K562 (cell line): ENCODE measurements around the gene ATL1. TPM values are rescaled to one million over a fixed set of nuclear protein-coding genes. Genes with fewer than 3 reads are reported as not detected.
A peak's percentile ranks its signal among the peaks of the same experiment; 100 is the strongest.

Experiments
- CBFA2T2 ChIP-seq: fragments of 450-650 bp; conservative IDR thresholded peaks from 2 replicates; pipeline ENCODE4 v1.6.1; 2017; ENCODE audit warnings: mild to moderate bottlenecking
- CEBPB ChIP-seq: fragments of 450-650 bp; IDR thresholded peaks from 2 replicates; pipeline ENCODE4 v1.6.1; 2016; ENCODE audit warnings: missing genetic modification characterization, missing compliant biosample characterization
- CHD1 ChIP-seq: fragments of 200-600 bp; sonication (generic); IDR thresholded peaks from one replicate; pipeline ENCODE4 v1.6.1; 2012; ENCODE audit warnings: mild to moderate bottlenecking, moderate library complexity, low read length, inconsistent platforms
- GATAD2B ChIP-seq: fragments of 450-650 bp; IDR thresholded peaks from 2 replicates; pipeline ENCODE4 v1.6.1; 2017; ENCODE audit warnings: mild to moderate bottlenecking, borderline replicate concordance
- KDM1A ChIP-seq, 2 experiments: fragments of 450-650 bp; IDR thresholded peaks; 2 replicates each; pipeline ENCODE4 v1.6.1; 2016; ENCODE audit warnings: mild to moderate bottlenecking in 2 of 2
- MEIS2 ChIP-seq: fragments of 450-650 bp; IDR thresholded peaks from 2 replicates; pipeline ENCODE4 v1.6.1; 2014; ENCODE audit warnings: mild to moderate bottlenecking; ENCODE audit not compliant: partially characterized antibody
- NFATC3 ChIP-seq: fragments of 450-650 bp; IDR thresholded peaks from 2 replicates; pipeline ENCODE4 v1.6.1; 2017; ENCODE audit warnings: mild to moderate bottlenecking
- NFRKB ChIP-seq: fragments of 450-650 bp; IDR thresholded peaks from 2 replicates; pipeline ENCODE4 v1.6.1; 2016; ENCODE audit warnings: low read depth
- NFYB ChIP-seq: IDR thresholded peaks from 2 replicates; pipeline ENCODE4 v1.6.1; 2011; ENCODE audit warnings: mild to moderate bottlenecking, moderate library complexity; ENCODE audit not compliant: insufficient read length; ENCODE audit errors: extremely low read depth
- NR2C2 ChIP-seq, 2 experiments: fragments of 200-800 bp in 1 of 2; sonication (Bioruptor generic) in 1 of 2; sonication (generic) in 1 of 2; formaldehyde crosslinking in 1 of 2; IDR thresholded peaks; 2 replicates each; pipeline versions ENCODE4 v1.6.1 to v1.8.0; 2016 to 2022; ENCODE audit warnings: mild to moderate bottlenecking in 1 of 2, missing compliant biosample characterization in 1 of 2, missing genetic modification characterization in 1 of 2, missing genetic modification reagents in 1 of 2
- PHF20 ChIP-seq: fragments of 450-650 bp; IDR thresholded peaks from 2 replicates; pipeline ENCODE4 v1.6.1; 2018; ENCODE audit not compliant: partially characterized antibody
- PHTF2 ChIP-seq: fragments of 250-450 bp; sonication (Bioruptor Pico); IDR thresholded peaks from 2 replicates; pipeline ENCODE4 v1.5.0; 2021; ENCODE audit warnings: mild to moderate bottlenecking
- PPARD ChIP-seq: fragments of 250-450 bp; sonication (Bioruptor Pico); IDR thresholded peaks from 2 replicates; pipeline ENCODE4 v1.8.0; 2022; ENCODE audit warnings: inconsistent platforms, mild to moderate bottlenecking, moderate library complexity
- SMARCA5 ChIP-seq: fragments of 450-650 bp; IDR thresholded peaks from 2 replicates; pipeline ENCODE4 v1.6.1; 2016
- SMARCE1 ChIP-seq: fragments of 450-650 bp; IDR thresholded peaks from 2 replicates; pipeline ENCODE4 v1.7.1; 2016; ENCODE audit warnings: mild to moderate bottlenecking
- TEAD4 ChIP-seq, 2 experiments: sonication (generic) in 1 of 2; formaldehyde crosslinking in 1 of 2; IDR thresholded peaks; 2 replicates each; pipeline versions ENCODE4 v1.6.1 to v1.8.0; 2012 to 2022; ENCODE audit warnings: borderline replicate concordance in 1 of 2, inconsistent platforms in 1 of 2, low read length in 1 of 2, mild to moderate bottlenecking in 1 of 2, missing genetic modification reagents in 1 of 2
- ZEB2 ChIP-seq: fragments of 450-650 bp; IDR thresholded peaks from 2 replicates; pipeline ENCODE4 v1.6.1; 2016
- ZNF175 ChIP-seq: fragments of 200-800 bp; sonication (Bioruptor generic); IDR thresholded peaks from 2 replicates; pipeline ENCODE4 v1.6.1; 2016; ENCODE audit warnings: low read depth, mild to moderate bottlenecking, missing genetic modification characterization, missing compliant biosample characterization
- ZNF212 ChIP-seq: fragments of 450-650 bp; formaldehyde crosslinking; IDR thresholded peaks from 2 replicates; pipeline ENCODE4 v1.4.0; 2020; ENCODE audit warnings: mild to moderate bottlenecking
- ZNF717 ChIP-seq: fragments of 250-450 bp; sonication (Bioruptor Pico); IDR thresholded peaks from 2 replicates; pipeline ENCODE4 v1.5.0; 2021
- polyA plus RNA-seq, 8 experiments: library from polyadenylated mRNA; depleted of rRNA in 4 of 8; stranded (reverse) in 5 of 8; unstranded in 3 of 8; fragments of >200 nt; fragmentation: Nextera tagmentation in 2 of 8; fragmentation: Illumina TruSeq in 1 of 8; extraction: Ambion mirVana in 2 of 8; extraction: Trizol in 1 of 8; gene quantifications; 2 replicates each; pipeline versions ENCODE4 v1.2.1 to v1.2.3, GENCODE V29; 2011 to 2014; ENCODE audit warnings: inconsistent platforms in 1 of 8, missing spikeins in 1 of 8
- total RNA-seq, 7 experiments: library from RNA; depleted of rRNA in 6 of 7; stranded (reverse); fragments of >200 nt in 6 of 7; fragmentation: Illumina TruSeq in 2 of 7; extraction: Trizol in 2 of 7; gene quantifications; 2 replicates each; pipeline versions ENCODE4 v1.2.1 to v1.2.3, GENCODE V29; 2011 to 2021; ENCODE audit warnings: low replicate concordance in 1 of 7
- TF ChIP-seq, protein P1 (sequence below), 3 experiments: fragments of 200-800 bp in 1 of 3; sonication (Bioruptor generic) in 1 of 3; sonication (generic) in 1 of 3; formaldehyde crosslinking in 1 of 3; IDR thresholded peaks; 2 replicates each; pipeline versions ENCODE4 v1.6.1 to v1.8.0; 2016 to 2022; ENCODE audit warnings: mild to moderate bottlenecking in 2 of 3, missing compliant biosample characterization in 2 of 3, missing genetic modification characterization in 2 of 3, missing genetic modification reagents in 1 of 3
- TF ChIP-seq, protein P2 (sequence below): IDR thresholded peaks from 2 replicates; pipeline ENCODE4 v1.6.1; 2012; ENCODE audit warnings: low read depth, low read length, improper control_type of control experiment, borderline replicate concordance
- TF ChIP-seq, protein P3 (sequence below): fragments of 450-650 bp; IDR thresholded peaks from 2 replicates; pipeline ENCODE4 v1.6.1; 2016
- TF ChIP-seq, protein P4 (sequence below): fragments of 450-650 bp; IDR thresholded peaks from 2 replicates; pipeline ENCODE4 v1.6.1; 2016; ENCODE audit warnings: missing biosample characterization, missing genetic modification characterization

The ATL1 gene
- total and polyA plus RNA-seq, 9 of the 15 experiments (the other 6 are each of a cell fraction or from before 2014, with no cell fraction given), result 0.04 to 0.16 (median 0.07) TPM; not detected in 4

DNA sequence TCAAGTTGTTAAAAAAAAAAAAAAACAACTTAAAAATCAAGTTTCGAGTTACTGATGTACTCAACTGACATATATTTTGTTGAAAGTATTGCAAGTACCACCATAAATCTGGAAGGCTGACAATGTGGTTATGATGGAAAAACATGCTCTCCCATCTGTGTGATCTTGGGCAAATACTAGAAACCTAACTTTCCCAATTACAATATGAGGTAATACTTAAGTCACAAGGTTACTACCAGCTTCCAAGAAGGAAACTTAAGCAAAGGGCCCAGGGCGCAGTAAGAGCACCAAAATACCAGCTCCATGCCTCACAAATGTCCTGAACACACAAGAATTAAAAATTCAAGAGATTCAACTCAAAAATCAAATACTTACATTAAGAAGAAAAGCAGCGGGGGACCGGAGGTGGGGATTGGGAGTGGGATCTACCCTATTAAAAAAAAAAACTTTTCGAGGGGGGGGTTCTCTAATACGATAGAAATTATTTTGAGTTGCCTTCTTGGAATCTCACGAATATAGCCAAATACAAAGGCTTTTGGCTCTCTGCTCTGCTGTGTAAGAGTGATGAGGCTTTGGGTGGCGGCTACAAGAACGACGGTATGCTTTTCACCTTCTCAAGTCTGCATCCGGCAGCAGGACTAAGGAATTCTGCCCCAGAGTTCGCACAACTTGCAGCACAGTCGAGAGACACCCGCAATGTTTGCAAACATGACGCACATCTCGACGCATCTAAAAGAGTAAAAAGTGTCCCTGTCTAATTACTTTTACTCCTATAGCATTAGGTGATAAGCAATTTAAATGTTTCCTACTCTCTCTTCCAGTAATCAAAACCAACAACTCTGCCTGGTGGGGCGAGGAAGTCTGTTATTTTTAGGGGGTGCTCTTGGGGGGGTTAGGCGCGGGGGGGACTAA lies 107.1 kb downstream of the ATL1 start (continued):
- TF ChIP-seq NR2C2 (CRISPR knock-in tag; IDR thresholded peaks at IDR 0.05) (no peak), NR2C2 (tag; IDR thresholded peaks at IDR 0.05) (no peak), CBFA2T2 (no peak), PHTF2 (CRISPR knock-in tag) (no peak), PHF20 (no peak), ZNF175 (CRISPR knock-in tag) (no peak), ZNF717 (CRISPR knock-in tag) (no peak), GATAD2B (no peak), ZNF212 (CRISPR knock-in tag) (no peak), MEIS2 (peak; percentile 74), SMARCA5 (no peak), TEAD4 (IDR thresholded peaks at IDR 0.05; ENCODE audit: low read length) (no peak), TEAD4 (CRISPR knock-in tag; IDR thresholded peaks at IDR 0.05; ENCODE audit: borderline replicate concordance) (no peak), NFYB (no peak), NFATC3 (no peak), PPARD (no peak), NFRKB (no peak), SMARCE1 (no peak), CHD1 (peak; percentile 7), ZEB2 (no peak), KDM1A (IDR thresholded peaks at IDR 0.05) (no peak), CEBPB (0 out of 2 replicates have a peak, but pooled peaks have one; percentile 33)
- TF ChIP-seq, protein P1, sequence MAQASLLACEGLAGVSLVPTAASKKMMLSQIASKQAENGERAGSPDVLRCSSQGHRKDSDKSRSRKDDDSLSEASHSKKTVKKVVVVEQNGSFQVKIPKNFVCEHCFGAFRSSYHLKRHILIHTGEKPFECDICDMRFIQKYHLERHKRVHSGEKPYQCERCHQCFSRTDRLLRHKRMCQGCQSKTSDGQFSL (CRISPR knock-in tag; IDR thresholded peaks at IDR 0.05), result no peak
- TF ChIP-seq, protein P1 (tag; IDR thresholded peaks at IDR 0.05), result 0 out of 4 replicates have a peak, but pooled peaks of 1 of the 2 experiments have one; percentile 45
- TF ChIP-seq, protein P2, sequence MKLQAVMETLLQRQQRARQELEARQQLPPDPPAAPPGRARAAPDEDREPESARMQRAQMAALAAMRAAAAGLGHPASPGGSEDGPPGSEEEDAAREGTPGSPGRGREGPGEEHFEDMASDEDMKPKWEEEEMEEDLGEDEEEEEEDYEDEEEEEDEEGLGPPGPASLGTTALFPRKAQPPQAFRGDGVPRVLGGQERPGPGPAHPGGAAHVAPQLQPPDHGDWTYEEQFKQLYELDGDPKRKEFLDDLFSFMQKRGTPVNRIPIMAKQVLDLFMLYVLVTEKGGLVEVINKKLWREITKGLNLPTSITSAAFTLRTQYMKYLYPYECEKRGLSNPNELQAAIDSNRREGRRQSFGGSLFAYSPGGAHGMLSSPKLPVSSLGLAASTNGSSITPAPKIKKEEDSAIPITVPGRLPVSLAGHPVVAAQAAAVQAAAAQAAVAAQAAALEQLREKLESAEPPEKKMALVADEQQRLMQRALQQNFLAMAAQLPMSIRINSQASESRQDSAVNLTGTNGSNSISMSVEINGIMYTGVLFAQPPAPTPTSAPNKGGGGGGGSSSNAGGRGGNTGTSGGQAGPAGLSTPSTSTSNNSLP, result no peak
- TF ChIP-seq, protein P3, sequence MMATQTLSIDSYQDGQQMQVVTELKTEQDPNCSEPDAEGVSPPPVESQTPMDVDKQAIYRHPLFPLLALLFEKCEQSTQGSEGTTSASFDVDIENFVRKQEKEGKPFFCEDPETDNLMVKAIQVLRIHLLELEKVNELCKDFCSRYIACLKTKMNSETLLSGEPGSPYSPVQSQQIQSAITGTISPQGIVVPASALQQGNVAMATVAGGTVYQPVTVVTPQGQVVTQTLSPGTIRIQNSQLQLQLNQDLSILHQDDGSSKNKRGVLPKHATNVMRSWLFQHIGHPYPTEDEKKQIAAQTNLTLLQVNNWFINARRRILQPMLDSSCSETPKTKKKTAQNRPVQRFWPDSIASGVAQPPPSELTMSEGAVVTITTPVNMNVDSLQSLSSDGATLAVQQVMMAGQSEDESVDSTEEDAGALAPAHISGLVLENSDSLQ, result 0 out of 2 replicates have a peak, but pooled peaks have one; percentile 41
- TF ChIP-seq, protein P4, sequence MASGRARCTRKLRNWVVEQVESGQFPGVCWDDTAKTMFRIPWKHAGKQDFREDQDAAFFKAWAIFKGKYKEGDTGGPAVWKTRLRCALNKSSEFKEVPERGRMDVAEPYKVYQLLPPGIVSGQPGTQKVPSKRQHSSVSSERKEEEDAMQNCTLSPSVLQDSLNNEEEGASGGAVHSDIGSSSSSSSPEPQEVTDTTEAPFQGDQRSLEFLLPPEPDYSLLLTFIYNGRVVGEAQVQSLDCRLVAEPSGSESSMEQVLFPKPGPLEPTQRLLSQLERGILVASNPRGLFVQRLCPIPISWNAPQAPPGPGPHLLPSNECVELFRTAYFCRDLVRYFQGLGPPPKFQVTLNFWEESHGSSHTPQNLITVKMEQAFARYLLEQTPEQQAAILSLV (tag), result no peak
